Activated CD4-positive, alpha-beta memory T cell treated with anti-CD3 and anti-CD28 coated beads, Interleukin-2, amount 10 ng/mL, durations not matched to agents 7 days and 5 days (primary cell): ENCODE measurements around the gene CCDC81. TPM values are rescaled to one million over a fixed set of nuclear protein-coding genes. Genes with fewer than 3 reads are reported as not detected.
A peak's percentile ranks its signal among the peaks of the same experiment; 100 is the strongest.
"Not testable (repeated sequence)": the region's sequence is repeated elsewhere in the genome, so short reads cannot be mapped to it uniquely, and the experiment has no call there.

ENCODE experiments used
- CTCF ChIA-PET: fragments of 350-600 bp; sonication (Branson Sonifier 250); formaldehyde crosslinking; loops from one replicate; lab custom pipeline; 2021; ENCODE audit warnings: antibody characterized with exemption, inconsistent platforms; lab: Charles Lee
- POLR2A ChIA-PET: fragments of 350-600 bp; sonication (Branson Sonifier 250); formaldehyde crosslinking; loops from one replicate; lab custom pipeline; 2021; ENCODE audit warnings: antibody characterized with exemption; lab: Charles Lee
- DNase-seq: peaks from one replicate; pipeline ENCODE4 v3.0.0-alpha.2; 2020
- H3K27ac Mint-ChIP-seq: one replicate; pipeline ENCODE4 v1.8.0; 2021; ENCODE audit warnings: mild to moderate bottlenecking, mixed read lengths
- H3K27me3 Mint-ChIP-seq: one replicate; pipeline ENCODE4 v1.8.0; 2021; ENCODE audit warnings: mixed read lengths
- H3K36me3 Mint-ChIP-seq: one replicate; pipeline ENCODE4 v1.8.0; 2021; ENCODE audit warnings: low read depth, mixed read lengths
- H3K4me1 Mint-ChIP-seq: one replicate; pipeline ENCODE4 v1.8.0; 2021; ENCODE audit warnings: mixed read lengths
- H3K4me3 Mint-ChIP-seq: one replicate; pipeline ENCODE4 v1.8.0; 2021; ENCODE audit warnings: mild to moderate bottlenecking, mixed read lengths
- H3K9me3 Mint-ChIP-seq: one replicate; pipeline ENCODE4 v1.8.0; 2021; ENCODE audit warnings: mixed read lengths
- total RNA-seq, 2 experiments: library from RNA; stranded (reverse); gene quantifications; one replicate each; pipeline ENCODE4 v1.2.3, GENCODE V29; 2021

The CCDC81 gene
- total RNA-seq, 2 experiments from 2014 or later, result 0.45 to 0.53 TPM

GRCh38 chr11:86427441-86427840, 52.8 kb downstream of the CCDC81 start:
- ChIA-PET POLR2A (no interaction called here), CTCF (interaction anchor here (0.6 kb wide), 1 partner anchor 396 kb away, joined by 3 read pairs; no protein-coding TSS in a partner anchor)
- Mint-ChIP-seq H3K4me3 (no peak overlapping the region), H3K36me3 (no peaks in the 10 kb centered on the region), H3K9me3 (peaks cover 3% of the 10 kb centered on the region), H3K4me1 (no peaks in the 10 kb centered on the region), H3K27ac (no peak overlapping the region), H3K27me3 (peaks cover 8% of the 10 kb centered on the region)
- no peak for DNase-seq

DNA sequence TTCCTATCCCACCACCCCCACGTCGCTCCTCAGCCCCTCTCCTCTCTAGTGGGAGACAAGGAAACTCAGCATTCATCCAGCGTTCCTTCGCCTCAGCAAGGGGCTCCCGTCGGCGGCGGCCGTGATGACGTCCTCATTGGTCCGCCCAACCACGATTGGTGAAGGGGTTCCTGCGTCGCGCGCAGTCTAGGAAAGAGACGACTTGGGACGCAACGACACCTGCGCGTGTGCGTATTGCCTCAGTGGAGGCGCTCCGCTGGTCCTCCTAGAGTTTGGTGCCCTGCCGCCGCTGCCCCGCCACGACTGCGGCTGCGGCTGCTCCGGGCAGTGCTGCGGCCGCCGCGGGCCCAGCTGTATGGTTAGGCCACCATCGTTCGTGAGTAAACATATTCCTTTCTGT, 56.6 kb downstream of the CCDC81 start:
- Mint-ChIP-seq H3K27me3 (peaks cover 8% of the 10 kb centered on the region), H3K4me3 (no peak overlapping the region)

GRCh38 chr11:86433361-86434095, 58.8 kb downstream of the CCDC81 start:
- H3K4me3 Mint-ChIP-seq, H3K4me1 Mint-ChIP-seq, H3K9me3 Mint-ChIP-seq, H3K36me3 Mint-ChIP-seq, H3K27ac Mint-ChIP-seq, DNase-seq, POLR2A ChIA-PET, H3K27me3 Mint-ChIP-seq: not testable (repeated sequence)
- CTCF ChIA-PET, result interaction anchor here (1.0 kb wide), 1 partner anchor 175 kb away, joined by 3 read pairs; no protein-coding TSS in a partner anchor

More for the DNA sequence above, 56.6 kb downstream of the CCDC81 start:
- peaks cover 3% of the 10 kb centered on the region for H3K9me3 Mint-ChIP-seq
- H3K36me3 Mint-ChIP-seq, result no peaks in the 10 kb centered on the region
- no peak overlapping the region for H3K27ac Mint-ChIP-seq
- ChIA-PET CTCF (no interaction called here), POLR2A (no interaction called here)
- H3K4me1 Mint-ChIP-seq, result no peaks in the 10 kb centered on the region
- no peak for DNase-seq

DNA sequence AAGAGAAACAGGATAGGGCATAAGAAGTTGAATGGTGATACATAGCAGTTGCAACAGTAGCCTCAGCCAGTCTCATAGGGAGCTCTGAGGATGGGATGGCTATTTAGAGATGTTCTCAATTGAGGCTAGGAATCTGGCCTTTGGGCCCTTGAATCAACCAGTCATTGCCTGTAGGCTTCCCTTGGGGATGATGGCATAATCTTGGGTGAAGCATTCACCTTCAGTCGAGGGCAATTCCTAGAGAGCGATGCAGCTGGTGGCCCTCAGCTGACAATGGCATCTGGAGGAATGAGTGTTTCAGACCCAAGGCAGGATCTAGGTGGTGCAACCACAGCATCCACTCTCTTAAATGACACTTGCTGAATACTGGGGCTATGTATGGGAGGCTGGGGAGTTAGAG, 61.0 kb downstream of the CCDC81 start:
- ChIA-PET POLR2A (no interaction called here), CTCF (no interaction called here)
- Mint-ChIP-seq H3K4me3 (no peak overlapping the region), H3K36me3 (no peaks in the 10 kb centered on the region), H3K27ac (no peak overlapping the region), H3K27me3 (no peaks in the 10 kb centered on the region), H3K4me1 (no peaks in the 10 kb centered on the region), H3K9me3 (peaks cover 3% of the 10 kb centered on the region)
- no peak for DNase-seq

GRCh38 chr11:86438685-86439084, 64.0 kb downstream of the CCDC81 start:
- H3K9me3 Mint-ChIP-seq, result no peaks in the 10 kb centered on the region
- no peaks in the 10 kb centered on the region for H3K36me3 Mint-ChIP-seq
- no peaks in the 10 kb centered on the region for H3K4me1 Mint-ChIP-seq
- no peak overlapping the region for H3K4me3 Mint-ChIP-seq
- ChIA-PET CTCF (no interaction called here), POLR2A (no interaction called here)
- no peaks in the 10 kb centered on the region for H3K27me3 Mint-ChIP-seq
- no peak overlapping the region for H3K27ac Mint-ChIP-seq
- DNase-seq, result no peak

GRCh38 chr11:86440305-86440716, 65.6 kb downstream of the CCDC81 start:
- no peaks in the 10 kb centered on the region for H3K36me3 Mint-ChIP-seq
- no peak for DNase-seq
- H3K27ac Mint-ChIP-seq, result no peak overlapping the region
- H3K4me1 Mint-ChIP-seq, result no peaks in the 10 kb centered on the region
- no peaks in the 10 kb centered on the region for H3K9me3 Mint-ChIP-seq
- H3K4me3 Mint-ChIP-seq, result no peak overlapping the region
- POLR2A ChIA-PET, result no interaction called here
- H3K27me3 Mint-ChIP-seq, result no peaks in the 10 kb centered on the region
- CTCF ChIA-PET, result no interaction called here

- no peak overlapping the region for H3K4me3 Mint-ChIP-seq
- no peak for DNase-seq
- ChIA-PET POLR2A (no interaction called here), CTCF (interaction anchor here (1.6 kb wide), 1 partner anchor 585 kb away, joined by 6 read pairs; the partner anchor contains the start of gene CCDC83)
- no peaks in the 10 kb centered on the region for H3K27me3 Mint-ChIP-seq
- H3K27ac Mint-ChIP-seq, result no peak overlapping the region
- no peaks in the 10 kb centered on the region for H3K9me3 Mint-ChIP-seq
- H3K36me3 Mint-ChIP-seq, result no peaks in the 10 kb centered on the region
- H3K4me1 Mint-ChIP-seq, result no peaks in the 10 kb centered on the region
These were observed 66.2 kb downstream of the CCDC81 start for GRCh38 chr11:86440843-86441242.

DNA sequence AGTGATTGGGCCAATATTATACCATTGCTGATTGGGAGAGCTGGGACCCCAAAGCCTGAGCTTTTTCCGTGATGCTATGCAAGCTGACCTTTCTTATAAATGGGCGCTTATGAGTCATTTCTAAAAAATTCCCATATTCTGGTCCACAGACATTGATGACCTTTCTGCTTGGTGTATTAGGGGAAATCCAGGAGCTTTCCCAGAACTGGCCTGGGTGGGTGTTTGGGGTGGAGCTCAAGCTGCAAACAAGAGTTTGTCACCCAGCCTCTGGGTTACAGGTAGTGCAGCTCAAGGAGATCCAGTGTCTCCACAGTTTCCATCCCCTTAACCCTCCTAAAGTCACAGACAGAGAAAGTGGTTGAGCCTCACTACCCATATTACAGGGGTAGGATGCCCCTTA, 67.7 kb downstream of the CCDC81 start:
- H3K36me3 Mint-ChIP-seq, result no peaks in the 10 kb centered on the region
- H3K4me3 Mint-ChIP-seq, result no peak overlapping the region
- no peak for DNase-seq
- CTCF ChIA-PET, result interaction anchor here (1.6 kb wide), 1 partner anchor 587 kb away, joined by 6 read pairs; the partner anchor contains the start of gene CCDC83
- peaks cover 11% of the 10 kb centered on the region for H3K4me1 Mint-ChIP-seq
- POLR2A ChIA-PET, result no interaction called here
- no peak overlapping the region for H3K27ac Mint-ChIP-seq
- H3K27me3 Mint-ChIP-seq, result no peaks in the 10 kb centered on the region
- H3K9me3 Mint-ChIP-seq, result no peaks in the 10 kb centered on the region

DNA sequence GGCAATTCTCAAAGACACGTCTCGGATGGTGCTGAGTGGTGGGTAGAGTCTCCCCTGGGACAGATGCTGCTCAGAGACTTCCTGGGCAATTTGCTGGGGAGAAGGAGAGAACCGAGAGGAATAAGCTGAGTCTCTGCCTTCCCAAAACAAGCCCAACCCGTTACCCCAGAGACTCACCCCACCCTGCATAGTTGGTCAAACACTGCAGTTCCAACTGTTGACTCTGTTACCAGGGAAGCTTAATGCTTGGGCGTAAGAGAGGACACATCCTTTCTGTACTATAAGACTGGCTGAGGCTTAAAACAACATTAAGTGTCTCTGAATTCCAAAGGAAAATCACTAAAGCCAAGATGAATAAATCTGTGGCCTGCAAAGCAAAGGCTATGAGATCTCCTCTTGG, 68.1 kb downstream of the CCDC81 start:
- POLR2A ChIA-PET, result no interaction called here
- H3K27ac Mint-ChIP-seq, result no peak overlapping the region
- DNase-seq, result no peak
- CTCF ChIA-PET, result no interaction called here
- H3K4me3 Mint-ChIP-seq, result no peak overlapping the region
- H3K9me3 Mint-ChIP-seq, result no peaks in the 10 kb centered on the region
- H3K36me3 Mint-ChIP-seq, result no peaks in the 10 kb centered on the region
- H3K27me3 Mint-ChIP-seq, result no peaks in the 10 kb centered on the region
- peaks cover 11% of the 10 kb centered on the region for H3K4me1 Mint-ChIP-seq

DNA sequence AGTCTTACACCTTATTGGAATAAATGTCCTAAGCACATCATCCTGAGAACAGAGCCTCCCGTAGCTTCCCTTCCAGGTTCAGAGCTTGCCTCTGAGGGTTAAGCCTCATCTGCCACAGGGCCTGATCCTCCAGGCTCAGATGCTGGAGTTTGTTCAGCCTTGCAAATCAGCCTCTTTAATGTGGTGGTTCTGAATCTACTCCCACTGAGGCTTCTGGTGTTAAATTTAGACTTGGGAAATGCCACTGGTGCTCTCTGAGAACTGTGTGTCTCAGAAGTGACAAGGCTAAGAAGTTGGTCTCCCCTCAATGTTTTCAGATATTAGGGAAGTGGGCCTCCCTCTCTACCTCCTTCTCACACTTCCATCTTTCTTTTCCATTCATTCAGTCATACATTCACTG, 68.7 kb downstream of the CCDC81 start:
- Mint-ChIP-seq H3K27me3 (no peaks in the 10 kb centered on the region), H3K4me3 (no peak overlapping the region), H3K27ac (no peak overlapping the region), H3K36me3 (no peaks in the 10 kb centered on the region), H3K4me1 (peaks cover 11% of the 10 kb centered on the region), H3K9me3 (no peaks in the 10 kb centered on the region)
- ChIA-PET POLR2A (no interaction called here), CTCF (no interaction called here)
- DNase-seq, result no peak

- no peaks in the 10 kb centered on the region for H3K9me3 Mint-ChIP-seq
- H3K27ac Mint-ChIP-seq, result no peak overlapping the region
- H3K27me3 Mint-ChIP-seq, result no peaks in the 10 kb centered on the region
- peaks cover 11% of the 10 kb centered on the region for H3K4me1 Mint-ChIP-seq
- no peak overlapping the region for H3K4me3 Mint-ChIP-seq
- DNase-seq, result no peak
- H3K36me3 Mint-ChIP-seq, result no peaks in the 10 kb centered on the region
- POLR2A ChIA-PET, result no interaction called here
- CTCF ChIA-PET, result interaction anchor here (2.6 kb wide), 1 partner anchor 10 kb away, joined by 7 read pairs; no protein-coding TSS in a partner anchor
These were observed 70.3 kb downstream of the CCDC81 start for GRCh38 chr11:86444981-86445380.

DNA sequence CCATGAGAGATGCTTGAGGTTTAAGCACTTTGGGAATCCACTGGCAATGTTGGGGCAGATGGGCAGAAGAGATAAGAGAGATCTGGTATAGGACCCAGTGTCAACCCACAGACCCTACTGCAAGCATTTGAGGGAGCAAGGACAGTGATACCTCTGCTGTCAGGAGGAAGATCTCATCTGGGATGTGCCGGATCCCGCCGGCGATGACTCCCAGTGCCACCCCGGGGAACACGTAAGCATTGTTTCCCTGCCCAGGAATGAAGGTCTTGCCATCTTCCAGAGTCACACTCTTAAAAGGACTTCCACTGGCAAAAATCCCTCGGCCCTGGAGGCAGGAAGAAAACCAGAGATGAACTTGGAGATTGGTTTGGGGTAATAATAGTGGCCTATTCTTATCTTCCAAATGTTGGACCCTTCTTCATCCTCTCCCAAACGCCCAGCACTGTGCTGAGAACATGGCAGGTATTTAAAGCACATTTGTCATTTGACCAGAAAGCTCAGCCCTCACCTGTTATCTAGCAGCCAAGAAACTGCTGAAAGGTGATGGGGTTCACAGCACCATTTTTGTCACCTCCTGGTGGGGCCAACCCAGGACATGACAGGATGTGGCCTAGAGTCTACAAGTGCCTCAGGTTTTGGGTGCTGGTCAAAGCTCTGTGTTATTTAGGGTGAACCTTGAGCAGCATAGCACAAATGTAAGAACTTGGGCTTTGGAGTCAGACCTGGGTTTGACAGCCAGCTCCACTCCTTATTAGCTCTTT, 71.7 kb downstream of the CCDC81 start:
- H3K27ac Mint-ChIP-seq, result no peak overlapping the region
- H3K9me3 Mint-ChIP-seq, result no peaks in the 10 kb centered on the region
- H3K4me1 Mint-ChIP-seq, result peaks cover 11% of the 10 kb centered on the region
- CTCF ChIA-PET, result interaction anchor here (1.0 to 2.6 kb wide), 3 partner anchors 9 to 591 kb away, joined by 3 to 7 read pairs (median 4); partner anchors contain the start of gene CCDC83
- H3K27me3 Mint-ChIP-seq, result no peaks in the 10 kb centered on the region
- peak; percentile 26 for DNase-seq
- no peak overlapping the region for H3K4me3 Mint-ChIP-seq
- POLR2A ChIA-PET, result no interaction called here
- no peaks in the 10 kb centered on the region for H3K36me3 Mint-ChIP-seq

DNA sequence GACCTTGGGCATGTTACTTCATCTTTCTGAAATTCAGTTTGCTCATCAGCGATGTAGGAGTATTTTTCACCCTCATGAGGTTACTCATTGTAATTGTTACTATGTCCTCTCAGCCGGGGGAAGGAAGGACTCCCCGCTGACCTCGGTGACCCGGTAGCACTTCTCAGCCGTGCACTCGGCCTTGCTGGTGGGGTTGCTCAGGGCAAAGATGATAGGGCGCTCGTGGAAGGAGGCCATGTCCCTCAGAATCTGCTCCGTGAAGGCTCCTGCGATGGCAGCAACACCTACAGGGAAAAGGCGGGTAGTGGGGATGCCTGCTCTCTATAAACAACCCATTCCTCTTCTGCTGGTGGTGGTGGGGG, 72.2 kb downstream of the CCDC81 start:
- Mint-ChIP-seq H3K9me3 (no peaks in the 10 kb centered on the region), H3K4me3 (no peak overlapping the region), H3K27me3 (no peaks in the 10 kb centered on the region), H3K27ac (no peak overlapping the region), H3K36me3 (no peaks in the 10 kb centered on the region), H3K4me1 (peaks cover 11% of the 10 kb centered on the region)
- no peak for DNase-seq
- ChIA-PET POLR2A (no interaction called here), CTCF (interaction anchor here (1.0 to 2.6 kb wide), 3 partner anchors 8 to 592 kb away, joined by 3 to 7 read pairs (median 4); partner anchors contain the start of gene CCDC83)
